ENCODE results near the gene KIAA0040. TPM values are rescaled to one million over a fixed set of nuclear protein-coding genes. Genes with fewer than 3 reads are reported as not detected.

The KIAA0040 gene
- total RNA-seq, 4 donors from 2014 or later = 12.3 to 22.1 (median 16.3) TPM

GRCh38 chr1:175124861-175125260, 67.7 kb downstream of the KIAA0040 start:
- TF ChIP-seq, protein P1, sequence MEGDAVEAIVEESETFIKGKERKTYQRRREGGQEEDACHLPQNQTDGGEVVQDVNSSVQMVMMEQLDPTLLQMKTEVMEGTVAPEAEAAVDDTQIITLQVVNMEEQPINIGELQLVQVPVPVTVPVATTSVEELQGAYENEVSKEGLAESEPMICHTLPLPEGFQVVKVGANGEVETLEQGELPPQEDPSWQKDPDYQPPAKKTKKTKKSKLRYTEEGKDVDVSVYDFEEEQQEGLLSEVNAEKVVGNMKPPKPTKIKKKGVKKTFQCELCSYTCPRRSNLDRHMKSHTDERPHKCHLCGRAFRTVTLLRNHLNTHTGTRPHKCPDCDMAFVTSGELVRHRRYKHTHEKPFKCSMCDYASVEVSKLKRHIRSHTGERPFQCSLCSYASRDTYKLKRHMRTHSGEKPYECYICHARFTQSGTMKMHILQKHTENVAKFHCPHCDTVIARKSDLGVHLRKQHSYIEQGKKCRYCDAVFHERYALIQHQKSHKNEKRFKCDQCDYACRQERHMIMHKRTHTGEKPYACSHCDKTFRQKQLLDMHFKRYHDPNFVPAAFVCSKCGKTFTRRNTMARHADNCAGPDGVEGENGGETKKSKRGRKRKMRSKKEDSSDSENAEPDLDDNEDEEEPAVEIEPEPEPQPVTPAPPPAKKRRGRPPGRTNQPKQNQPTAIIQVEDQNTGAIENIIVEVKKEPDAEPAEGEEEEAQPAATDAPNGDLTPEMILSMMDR (IDR thresholded peaks at IDR 0.05) = no peak
- TF ChIP-seq POLR2A (IDR thresholded peaks at IDR 0.05) = no peak
- Histone ChIP-seq H3K27ac (peak overlapping the region; percentile 2 to 33), H3K36me3 (no peaks in the 10 kb centered on the region), H3K4me1 (no peaks in the 10 kb centered on the region), H3K9me3 (no peaks in the 10 kb centered on the region), H3K4me3 (no peak overlapping the region), H3K27me3 (no peaks in the 10 kb centered on the region)
- no peak for DNase-seq
- intact Hi-C loops (cut with DNase I; ENCODE audit: low total_unique reads) = loop anchor here (10.0 kb wide), 1 partner anchor 90 kb away; no protein-coding TSS in a partner anchor

DNA sequence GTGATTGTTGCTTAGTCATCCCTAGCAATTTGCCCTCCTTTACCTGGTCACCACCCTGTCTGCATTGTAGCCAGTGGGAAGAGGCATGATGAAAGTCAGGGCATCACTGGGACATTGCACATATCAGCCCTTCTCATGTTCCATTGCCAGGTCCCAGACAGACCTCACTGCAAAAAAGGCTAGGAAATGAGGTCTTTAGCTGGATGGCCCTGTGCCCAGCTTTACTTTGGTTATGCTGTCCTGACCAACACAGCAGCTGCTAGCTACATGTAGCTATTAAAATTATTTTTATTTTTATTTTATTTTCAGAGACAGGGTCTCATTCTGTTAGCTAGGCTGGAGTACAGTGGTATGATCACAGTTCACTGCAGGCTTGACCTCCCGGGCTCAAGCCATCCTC, 72.1 kb downstream of the KIAA0040 start:
- Histone ChIP-seq H3K4me3 (no peak overlapping the region), H3K9me3 (no peaks in the 10 kb centered on the region), H3K27ac (no peak overlapping the region), H3K27me3 (no peaks in the 10 kb centered on the region), H3K4me1 (no peaks in the 10 kb centered on the region), H3K36me3 (no peaks in the 10 kb centered on the region)
- TF ChIP-seq POLR2A (IDR thresholded peaks at IDR 0.05) = no peak
- TF ChIP-seq, protein P1 (IDR thresholded peaks at IDR 0.05) = no peak
- intact Hi-C loops (cut with DNase I; ENCODE audit: low total_unique reads) = loop anchor here (10.0 kb wide), 1 partner anchor 86 kb away; no protein-coding TSS in a partner anchor
- DNase-seq = no peak

- no peaks in the 10 kb centered on the region for H3K4me1 ChIP-seq
- TF ChIP-seq, protein P1 (IDR thresholded peaks at IDR 0.05) = no peak
- no peak for TF ChIP-seq POLR2A (IDR thresholded peaks at IDR 0.05)
- H3K9me3 ChIP-seq = no peaks in the 10 kb centered on the region
- no peak overlapping the region for H3K27ac ChIP-seq
- no peaks in the 10 kb centered on the region for H3K27me3 ChIP-seq
- no peak overlapping the region for H3K4me3 ChIP-seq
- no peak for DNase-seq
- H3K36me3 ChIP-seq = no peaks in the 10 kb centered on the region
- intact Hi-C loops (cut with DNase I; ENCODE audit: low total_unique reads) = no loop called here
Measured at GRCh38 chr1:175118375-175119367, 73.9 kb downstream of the KIAA0040 start.

DNA sequence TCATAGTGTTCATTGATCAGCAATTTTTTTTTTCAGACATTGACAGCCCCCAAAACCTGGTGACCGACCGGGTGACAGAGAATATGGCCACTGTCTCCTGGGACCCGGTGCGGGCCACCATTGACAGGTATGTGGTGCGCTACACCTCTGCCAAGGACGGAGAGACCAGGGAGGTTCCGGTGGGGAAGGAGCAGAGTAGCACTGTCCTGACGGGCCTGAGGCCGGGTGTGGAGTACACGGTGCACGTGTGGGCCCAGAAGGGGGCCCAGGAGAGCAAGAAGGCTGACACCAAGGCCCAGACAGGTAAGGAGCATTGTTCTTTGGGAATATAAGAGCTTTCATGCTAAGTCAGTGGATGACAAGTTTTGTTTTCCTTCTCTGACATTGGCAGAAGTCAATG, 75.7 kb downstream of the KIAA0040 start:
- TF ChIP-seq, protein P1 (IDR thresholded peaks at IDR 0.05) = no peak
- TF ChIP-seq POLR2A (IDR thresholded peaks at IDR 0.05) = no peak
- DNase-seq = no peak
- no peaks in the 10 kb centered on the region for H3K4me1 ChIP-seq
- no peaks in the 10 kb centered on the region for H3K27me3 ChIP-seq
- intact Hi-C loops (cut with DNase I; ENCODE audit: low total_unique reads) = no loop called here
- H3K4me3 ChIP-seq = no peak overlapping the region
- H3K36me3 ChIP-seq = no peaks in the 10 kb centered on the region
- H3K9me3 ChIP-seq = no peaks in the 10 kb centered on the region
- no peak overlapping the region for H3K27ac ChIP-seq

DNA sequence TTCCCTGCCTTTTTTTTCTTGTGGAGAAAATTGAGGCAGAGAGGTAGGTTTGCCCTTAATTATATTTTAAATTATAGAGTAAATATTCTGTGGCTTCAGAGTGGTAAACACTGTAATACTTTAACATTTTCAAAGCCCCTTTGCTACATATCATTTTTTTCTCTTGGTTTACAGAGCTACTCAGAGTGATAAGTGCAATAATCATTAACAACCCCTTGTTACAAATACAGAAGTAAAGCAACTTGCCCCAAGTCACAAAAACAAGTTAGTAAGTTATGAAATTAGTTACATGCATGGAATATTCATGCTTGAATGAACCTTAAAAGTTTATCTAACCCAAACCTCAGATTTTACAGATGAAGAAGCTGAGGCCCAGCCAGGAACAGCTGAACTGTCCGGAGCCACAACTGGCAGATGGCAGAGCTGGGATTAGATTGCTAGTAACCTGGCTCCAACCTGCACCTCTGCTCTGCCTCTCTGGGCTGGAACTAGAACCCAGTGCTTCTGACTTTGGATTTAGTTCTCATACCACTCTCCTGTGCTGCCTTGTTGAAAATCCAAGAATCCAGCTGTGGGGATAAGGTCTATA, 76.3 kb downstream of the KIAA0040 start:
- Histone ChIP-seq H3K4me3 (no peak overlapping the region), H3K9me3 (no peaks in the 10 kb centered on the region), H3K36me3 (no peaks in the 10 kb centered on the region), H3K27ac (no peak overlapping the region), H3K4me1 (no peaks in the 10 kb centered on the region), H3K27me3 (no peaks in the 10 kb centered on the region)
- no peak for TF ChIP-seq POLR2A (IDR thresholded peaks at IDR 0.05)
- intact Hi-C loops (cut with DNase I; ENCODE audit: low total_unique reads) = no loop called here
- no peak for DNase-seq
